K562 (cell line): ENCODE data around the gene C6orf47. TPM values are rescaled to one million over a fixed set of nuclear protein-coding genes. Genes with fewer than 3 reads are reported as not detected.

Source experiments
- BACH1 ChIP-seq: fragments of 200-800 bp; sonication (Bioruptor generic); IDR thresholded peaks from 2 replicates; pipeline ENCODE4 v1.6.1; 2016; ENCODE audit warnings: missing genetic modification characterization, missing compliant biosample characterization
- ERF ChIP-seq: fragments of 450-650 bp; formaldehyde crosslinking; IDR thresholded peaks from 2 replicates; pipeline ENCODE4 v1.4.0; 2020; ENCODE audit warnings: mild to moderate bottlenecking, mixed read lengths
- GTF2F1 ChIP-seq: IDR thresholded peaks from 2 replicates; pipeline ENCODE4 v1.6.1; 2011; ENCODE audit warnings: low read depth, low read length, improper control_type of control experiment
- KHSRP ChIP-seq: fragments of 450-650 bp; IDR thresholded peaks from 2 replicates; pipeline ENCODE4 v1.6.1; 2017
- PRPF4 ChIP-seq: fragments of 200-400 bp; formaldehyde crosslinking; IDR thresholded peaks from one replicate; pipeline ENCODE4 v1.6.1; 2017; ENCODE audit warnings: low read length, low read depth, mild to moderate bottlenecking; ENCODE audit not compliant: insufficient read depth, poor library complexity, severe bottlenecking
- SMAD3 ChIP-seq: fragments of 450-650 bp; formaldehyde crosslinking; conservative IDR thresholded peaks from 2 replicates; pipeline ENCODE4 v1.4.0; 2020; ENCODE audit warnings: mild to moderate bottlenecking
- YY1 ChIP-seq, 3 experiments: IDR thresholded peaks; 2 replicates each; pipeline ENCODE4 v1.6.1; 2011; ENCODE audit warnings: low read length in 2 of 3, mild to moderate bottlenecking in 2 of 3, moderate library complexity in 2 of 3, borderline replicate concordance in 1 of 3, control low read depth in 1 of 3, low read depth in 1 of 3; ENCODE audit not compliant: insufficient read depth in 3 of 3, insufficient replicate concordance in 2 of 3, control insufficient read depth in 1 of 3, insufficient read length in 1 of 3; ENCODE audit errors: extremely low read depth in 1 of 3
- ZNF263 ChIP-seq: sonication (generic); formaldehyde crosslinking; IDR thresholded peaks from 2 replicates; pipeline ENCODE4 v1.8.0; 2022; ENCODE audit warnings: mild to moderate bottlenecking, missing genetic modification reagents, borderline replicate concordance
- polyA plus RNA-seq, 8 experiments: library from polyadenylated mRNA; depleted of rRNA in 4 of 8; stranded (reverse) in 5 of 8; unstranded in 3 of 8; fragments of >200 nt; fragmentation: Nextera tagmentation in 2 of 8; fragmentation: Illumina TruSeq in 1 of 8; extraction: Ambion mirVana in 2 of 8; extraction: Trizol in 1 of 8; gene quantifications; 2 replicates each; pipeline versions ENCODE4 v1.2.1 to v1.2.3, GENCODE V29; 2011 to 2014; ENCODE audit warnings: inconsistent platforms in 1 of 8, missing spikeins in 1 of 8
- total RNA-seq, 7 experiments: library from RNA; depleted of rRNA in 6 of 7; stranded (reverse); fragments of >200 nt in 6 of 7; fragmentation: Illumina TruSeq in 2 of 7; extraction: Trizol in 2 of 7; gene quantifications; 2 replicates each; pipeline versions ENCODE4 v1.2.1 to v1.2.3, GENCODE V29; 2011 to 2021; ENCODE audit warnings: low replicate concordance in 1 of 7
- TF ChIP-seq, protein P1 (sequence below), 2 experiments: fragments of 450-650 bp in 1 of 2; sonication (generic) in 1 of 2; formaldehyde crosslinking in 1 of 2; IDR thresholded peaks; 2 replicates each; pipeline versions ENCODE4 v1.7.1 to v1.9.0; 2016 to 2022; ENCODE audit warnings: inconsistent platforms in 1 of 2, mild to moderate bottlenecking in 1 of 2, missing genetic modification reagents in 1 of 2
- TF ChIP-seq, protein P2 (sequence below), 2 experiments: fragments of 450-650 bp; IDR thresholded peaks; 2 replicates each; pipeline ENCODE4 v1.6.1; 2016
- TF ChIP-seq, protein P3 (sequence below): fragments of 200-800 bp; sonication (Bioruptor generic); IDR thresholded peaks from 2 replicates; pipeline ENCODE4 v1.6.1; 2017; ENCODE audit warnings: missing genetic modification characterization, missing compliant biosample characterization

C6orf47 gene
- total and polyA plus RNA-seq, 9 of the 15 experiments (the other 6 are each of a cell fraction or from before 2014, with no cell fraction given), result 0.14 to 43.8 (median 27.0) TPM

DNA sequence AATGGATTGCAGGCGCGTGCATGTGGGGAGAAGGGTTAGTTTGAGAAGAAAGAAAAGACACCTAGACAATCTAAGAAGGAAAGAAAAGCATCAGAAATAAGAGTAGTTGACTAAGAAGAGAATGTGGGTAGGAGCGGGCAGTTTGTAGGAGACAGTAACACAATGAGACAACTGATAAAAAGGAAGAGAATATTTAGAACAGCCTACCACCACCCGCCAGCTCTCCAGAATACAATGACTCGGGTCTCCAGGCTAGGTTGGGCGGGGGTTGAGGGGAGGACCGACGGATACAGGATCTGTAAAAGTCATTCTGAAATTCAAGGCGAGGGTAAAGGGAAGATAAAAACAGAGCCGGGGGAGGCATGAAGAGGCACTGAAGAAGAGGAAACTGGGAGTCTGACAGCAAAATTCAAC, 41.8 kb upstream of the C6orf47 start (continued):
- TF ChIP-seq, protein P1, sequence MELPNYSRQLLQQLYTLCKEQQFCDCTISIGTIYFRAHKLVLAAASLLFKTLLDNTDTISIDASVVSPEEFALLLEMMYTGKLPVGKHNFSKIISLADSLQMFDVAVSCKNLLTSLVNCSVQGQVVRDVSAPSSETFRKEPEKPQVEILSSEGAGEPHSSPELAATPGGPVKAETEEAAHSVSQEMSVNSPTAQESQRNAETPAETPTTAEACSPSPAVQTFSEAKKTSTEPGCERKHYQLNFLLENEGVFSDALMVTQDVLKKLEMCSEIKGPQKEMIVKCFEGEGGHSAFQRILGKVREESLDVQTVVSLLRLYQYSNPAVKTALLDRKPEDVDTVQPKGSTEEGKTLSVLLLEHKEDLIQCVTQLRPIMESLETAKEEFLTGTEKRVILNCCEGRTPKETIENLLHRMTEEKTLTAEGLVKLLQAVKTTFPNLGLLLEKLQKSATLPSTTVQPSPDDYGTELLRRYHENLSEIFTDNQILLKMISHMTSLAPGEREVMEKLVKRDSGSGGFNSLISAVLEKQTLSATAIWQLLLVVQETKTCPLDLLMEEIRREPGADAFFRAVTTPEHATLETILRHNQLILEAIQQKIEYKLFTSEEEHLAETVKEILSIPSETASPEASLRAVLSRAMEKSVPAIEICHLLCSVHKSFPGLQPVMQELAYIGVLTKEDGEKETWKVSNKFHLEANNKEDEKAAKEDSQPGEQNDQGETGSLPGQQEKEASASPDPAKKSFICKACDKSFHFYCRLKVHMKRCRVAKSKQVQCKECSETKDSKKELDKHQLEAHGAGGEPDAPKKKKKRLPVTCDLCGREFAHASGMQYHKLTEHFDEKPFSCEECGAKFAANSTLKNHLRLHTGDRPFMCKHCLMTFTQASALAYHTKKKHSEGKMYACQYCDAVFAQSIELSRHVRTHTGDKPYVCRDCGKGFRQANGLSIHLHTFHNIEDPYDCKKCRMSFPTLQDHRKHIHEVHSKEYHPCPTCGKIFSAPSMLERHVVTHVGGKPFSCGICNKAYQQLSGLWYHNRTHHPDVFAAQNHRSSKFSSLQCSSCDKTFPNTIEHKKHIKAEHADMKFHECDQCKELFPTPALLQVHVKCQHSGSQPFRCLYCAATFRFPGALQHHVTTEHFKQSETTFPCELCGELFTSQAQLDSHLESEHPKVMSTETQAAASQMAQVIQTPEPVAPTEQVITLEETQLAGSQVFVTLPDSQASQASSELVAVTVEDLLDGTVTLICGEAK (IDR thresholded peaks at IDR 0.05), result peak; percentile 67
- TF ChIP-seq, protein P1 (CRISPR knock-in tag; IDR thresholded peaks at IDR 0.05), result no peak
- peak; percentile 78; the same call in 1 of the 2 replicates for TF ChIP-seq ZNF263 (CRISPR knock-in tag)
- TF ChIP-seq SMAD3 (CRISPR knock-in tag), result no peak
- no peak for TF ChIP-seq KHSRP
- TF ChIP-seq YY1 (IDR thresholded peaks at IDR 0.05; ENCODE audit: borderline replicate concordance in 1 of 3, control insufficient read depth in 1 of 3, extremely low read depth in 1 of 3, insufficient read depth in 3 of 3, insufficient read length in 1 of 3, insufficient replicate concordance in 2 of 3, low read depth in 1 of 3, low read length in 2 of 3), result no peak
- no peak for TF ChIP-seq GTF2F1
- TF ChIP-seq, protein P2, sequence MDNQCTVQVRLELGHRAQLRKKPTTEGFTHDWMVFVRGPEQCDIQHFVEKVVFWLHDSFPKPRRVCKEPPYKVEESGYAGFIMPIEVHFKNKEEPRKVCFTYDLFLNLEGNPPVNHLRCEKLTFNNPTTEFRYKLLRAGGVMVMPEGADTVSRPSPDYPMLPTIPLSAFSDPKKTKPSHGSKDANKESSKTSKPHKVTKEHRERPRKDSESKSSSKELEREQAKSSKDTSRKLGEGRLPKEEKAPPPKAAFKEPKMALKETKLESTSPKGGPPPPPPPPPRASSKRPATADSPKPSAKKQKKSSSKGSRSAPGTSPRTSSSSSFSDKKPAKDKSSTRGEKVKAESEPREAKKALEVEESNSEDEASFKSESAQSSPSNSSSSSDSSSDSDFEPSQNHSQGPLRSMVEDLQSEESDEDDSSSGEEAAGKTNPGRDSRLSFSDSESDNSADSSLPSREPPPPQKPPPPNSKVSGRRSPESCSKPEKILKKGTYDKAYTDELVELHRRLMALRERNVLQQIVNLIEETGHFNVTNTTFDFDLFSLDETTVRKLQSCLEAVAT (IDR thresholded peaks at IDR 0.05), result peak in 1 of 2 experiments; percentile 27; a peak in 2 of 4 replicates
- no peak for TF ChIP-seq PRPF4
- 0 out of 2 replicates have a peak, but pooled peaks have one; percentile 72 for TF ChIP-seq BACH1 (tag)
- TF ChIP-seq, protein P3, sequence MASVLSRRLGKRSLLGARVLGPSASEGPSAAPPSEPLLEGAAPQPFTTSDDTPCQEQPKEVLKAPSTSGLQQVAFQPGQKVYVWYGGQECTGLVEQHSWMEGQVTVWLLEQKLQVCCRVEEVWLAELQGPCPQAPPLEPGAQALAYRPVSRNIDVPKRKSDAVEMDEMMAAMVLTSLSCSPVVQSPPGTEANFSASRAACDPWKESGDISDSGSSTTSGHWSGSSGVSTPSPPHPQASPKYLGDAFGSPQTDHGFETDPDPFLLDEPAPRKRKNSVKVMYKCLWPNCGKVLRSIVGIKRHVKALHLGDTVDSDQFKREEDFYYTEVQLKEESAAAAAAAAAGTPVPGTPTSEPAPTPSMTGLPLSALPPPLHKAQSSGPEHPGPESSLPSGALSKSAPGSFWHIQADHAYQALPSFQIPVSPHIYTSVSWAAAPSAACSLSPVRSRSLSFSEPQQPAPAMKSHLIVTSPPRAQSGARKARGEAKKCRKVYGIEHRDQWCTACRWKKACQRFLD (CRISPR knock-in tag), result no peak
- TF ChIP-seq ERF, result no peak
